ENCODE results near the gene ATP2B3. TPM values are rescaled to one million over a fixed set of nuclear protein-coding genes. Genes with fewer than 3 reads are reported as not detected.
A peak's percentile ranks its signal among the peaks of the same experiment; 100 is the strongest.

ATP2B3 gene
- total and polyA plus RNA-seq, 8 donors, result 0.03 to 0.12 (median 0.04) TPM; not detected in 2

- intact Hi-C loops (cut with DNase I), result no loop called here
- no peak overlapping the region for H3K27ac ChIP-seq
- no peak for TF ChIP-seq CTCF (IDR thresholded peaks at IDR 0.05)
- no peak for ATAC-seq
- H3K36me3 ChIP-seq, result no peaks in the 10 kb centered on the region
- no peak for FAIRE-seq
- no peak overlapping the region for H3K4me3 ChIP-seq
- peak in 1 of 6 donors; percentile 40 for DNase-seq
- H3K27me3 ChIP-seq, result peaks cover 0 to 4% (median 0%) of the 10 kb centered on the region in 4 donors
- H3K9me3 ChIP-seq, result no peaks in the 10 kb centered on the region
- WGBS, 2 donors, result 87 to 95% methylated on average over 10 of the region's 10 CpGs
- H3K4me1 ChIP-seq, result no peaks in the 10 kb centered on the region
Measured at GRCh38 chrX:153587342-153587741, 69.9 kb downstream of the ATP2B3 start.

- no peak for ATAC-seq
- Histone ChIP-seq H3K9me3 (no peaks in the 10 kb centered on the region), H3K27ac (no peak overlapping the region), H3K27me3 (peaks cover 0 to 4% (median 0%) of the 10 kb centered on the region in 4 donors), H3K4me3 (no peak overlapping the region), H3K36me3 (no peaks in the 10 kb centered on the region), H3K4me1 (no peaks in the 10 kb centered on the region)
- intact Hi-C loops (cut with DNase I), result no loop called here
- 76 to 84% methylated on average over 18 of the region's 18 CpGs for WGBS, 2 donors
- peak in 1 of 6 donors; percentile 33 for DNase-seq
- no peak for FAIRE-seq
- TF ChIP-seq CTCF (IDR thresholded peaks at IDR 0.05), result no peak
Measured at GRCh38 chrX:153588021-153588781, 70.8 kb downstream of the ATP2B3 start.

GRCh38 chrX:153588782-153589446 is 71.5 kb downstream of the ATP2B3 start:
- Histone ChIP-seq H3K4me3 (no peak overlapping the region), H3K27me3 (peaks cover 0 to under 1% (median 0%) of the 10 kb centered on the region in 4 donors), H3K36me3 (no peaks in the 10 kb centered on the region), H3K4me1 (no peaks in the 10 kb centered on the region), H3K9me3 (no peaks in the 10 kb centered on the region), H3K27ac (no peak overlapping the region)
- FAIRE-seq (no peak), DNase-seq (peak in 1 of 6 donors; percentile 68), ATAC-seq (no peak)
- WGBS, 2 donors, result 92 to 95% methylated on average over 27 to 29 of the region's 29 CpGs
- intact Hi-C loops (cut with DNase I), result no loop called here
- TF ChIP-seq CTCF (IDR thresholded peaks at IDR 0.05), result no peak

DNA sequence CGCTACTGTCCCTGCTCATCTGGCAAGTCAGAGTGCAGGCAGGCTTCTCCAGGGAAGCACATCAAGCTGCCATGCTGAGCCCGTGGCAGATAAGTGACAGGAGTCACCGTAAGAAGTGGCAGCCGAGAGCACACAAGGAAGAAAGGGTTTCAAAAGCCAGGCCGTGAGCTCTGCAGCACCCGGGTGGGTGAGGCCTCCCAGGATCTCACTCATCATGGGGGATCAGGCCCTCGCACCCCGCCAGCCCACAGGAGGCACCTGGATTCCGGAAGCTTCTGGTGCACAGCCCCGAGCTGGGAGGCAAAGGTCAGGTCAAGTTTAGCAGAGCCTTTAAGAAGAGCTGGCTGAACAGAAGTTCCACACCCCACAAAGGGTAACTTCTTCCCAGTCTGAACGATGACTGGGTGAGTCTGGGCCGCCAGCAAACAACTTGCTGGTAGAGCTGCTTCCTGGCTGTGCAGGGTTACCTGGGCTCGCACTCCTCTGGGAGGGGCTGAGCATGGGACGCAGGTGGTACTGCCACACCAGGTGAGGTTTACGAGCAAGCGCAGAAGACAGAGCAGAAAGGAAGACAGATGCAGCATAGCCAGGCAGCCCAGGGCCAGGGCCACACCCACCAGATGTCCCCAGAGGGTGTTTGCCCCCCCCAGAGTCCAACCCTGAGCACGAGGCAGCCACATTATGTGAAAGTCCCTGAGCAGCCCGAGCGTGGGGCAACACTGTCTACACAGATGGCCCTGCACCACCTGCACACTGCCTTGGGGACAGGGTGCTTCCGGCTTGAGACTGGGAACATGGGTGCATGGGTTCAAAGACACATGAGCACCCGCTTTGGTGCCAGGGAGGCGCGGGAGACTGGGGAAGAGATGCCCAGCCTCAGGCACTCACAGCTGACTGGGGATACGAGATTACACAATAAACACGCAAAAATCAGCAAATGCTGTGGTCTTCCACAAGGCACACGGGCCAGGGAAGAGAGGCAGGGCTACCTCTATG is 73.8 kb downstream of the ATP2B3 start:
- DNase-seq, result peak in 1 of 6 donors; percentile 48
- peak in 2 of 4 donors; percentile 23 to 59 for ATAC-seq
- no peak for FAIRE-seq
- no peaks in the 10 kb centered on the region for H3K9me3 ChIP-seq
- no peaks in the 10 kb centered on the region for H3K36me3 ChIP-seq
- H3K27ac ChIP-seq, result no peak overlapping the region
- intact Hi-C loops (cut with DNase I), result no loop called here
- H3K4me1 ChIP-seq, result no peaks in the 10 kb centered on the region
- no peaks in the 10 kb centered on the region for H3K27me3 ChIP-seq
- no peak overlapping the region for H3K4me3 ChIP-seq
- WGBS, 2 donors, result 78 to 89% methylated on average over 26 of the region's 26 CpGs
- TF ChIP-seq CTCF (IDR thresholded peaks at IDR 0.05), result no peak
